HepG2 (cell line): ENCODE results near the gene KCNK7. TPM values are rescaled to one million over a fixed set of nuclear protein-coding genes. Genes with fewer than 3 reads are reported as not detected.

Source experiments
- CERS6 ChIP-seq: sonication (generic); formaldehyde crosslinking; IDR thresholded peaks from 2 replicates; pipeline ENCODE4 v1.5.0; 2020; ENCODE audit warnings: missing genetic modification reagents
- DR1 ChIP-seq: sonication (generic); formaldehyde crosslinking; IDR thresholded peaks from 2 replicates; pipeline ENCODE4 v1.8.0; 2021; ENCODE audit warnings: mild to moderate bottlenecking, missing genetic modification reagents, inconsistent platforms
- ETV5 ChIP-seq: IDR thresholded peaks from 2 replicates; pipeline ENCODE4 v1.6.1; 2018; ENCODE audit warnings: missing biosample characterization, missing genetic modification reagents, inconsistent platforms, borderline replicate concordance
- FOXK1 ChIP-seq: sonication (generic); formaldehyde crosslinking; IDR thresholded peaks from 2 replicates; pipeline ENCODE4 v1.4.0; 2020; ENCODE audit warnings: low read depth, missing genetic modification reagents, borderline replicate concordance
- IKZF1 ChIP-seq: fragments of 450-650 bp; IDR thresholded peaks from 2 replicates; pipeline ENCODE4 v1.7.1; 2016
- NR2F6 ChIP-seq, 2 experiments: IDR thresholded peaks; 2 replicates each; pipeline ENCODE4 v1.6.1; 2016; ENCODE audit warnings: antibody characterized with exemption in 1 of 2, mild to moderate bottlenecking in 1 of 2
- PAWR ChIP-seq: sonication (generic); formaldehyde crosslinking; IDR thresholded peaks from 2 replicates; pipeline ENCODE4 v1.4.0; 2020; ENCODE audit warnings: missing genetic modification reagents, mild to moderate bottlenecking, borderline replicate concordance
- PHB2 ChIP-seq: fragments of 450-650 bp; IDR thresholded peaks from 2 replicates; pipeline ENCODE4 v1.6.1; 2018; ENCODE audit not compliant: partially characterized antibody
- RXRA ChIP-seq: sonication (generic); formaldehyde crosslinking; IDR thresholded peaks from 2 replicates; pipeline ENCODE4 v1.5.1; 2020; ENCODE audit warnings: missing genetic modification reagents
- SRSF1 ChIP-seq: fragments of 200-400 bp; formaldehyde crosslinking; optimal IDR thresholded peaks from 2 replicates; pipeline ENCODE3; 2017; ENCODE audit warnings: mild to moderate bottlenecking, low read depth, low read length, moderate library complexity
- ZEB1 ChIP-seq: IDR thresholded peaks from 2 replicates; pipeline ENCODE4 v1.6.1; 2012; ENCODE audit warnings: mild to moderate bottlenecking, low read depth, inconsistent platforms; ENCODE audit not compliant: insufficient replicate concordance
- ZFX ChIP-seq: sonication (generic); formaldehyde crosslinking; IDR thresholded peaks from 2 replicates; pipeline ENCODE4 v1.4.0; 2020; ENCODE audit warnings: mild to moderate bottlenecking, low read depth, missing genetic modification reagents, moderate library complexity
- ZNF564 ChIP-seq: sonication (generic); formaldehyde crosslinking; IDR thresholded peaks from 2 replicates; pipeline ENCODE4 v1.8.1; 2023; ENCODE audit warnings: mild to moderate bottlenecking, missing genetic modification reagents
- ZNF747 ChIP-seq: sonication (generic); formaldehyde crosslinking; IDR thresholded peaks from 2 replicates; pipeline ENCODE4 v1.8.1; 2023; ENCODE audit warnings: missing genetic modification reagents, mild to moderate bottlenecking, borderline replicate concordance
- ZNF782 ChIP-seq: sonication (generic); formaldehyde crosslinking; IDR thresholded peaks from 2 replicates; pipeline ENCODE4 v1.4.0; 2020; ENCODE audit warnings: missing genetic modification reagents, mild to moderate bottlenecking, borderline replicate concordance
- ZNF841 ChIP-seq: sonication (generic); formaldehyde crosslinking; IDR thresholded peaks from 2 replicates; pipeline ENCODE4 v1.8.1; 2023; ENCODE audit warnings: missing genetic modification reagents, borderline replicate concordance
- polyA plus RNA-seq, 8 experiments: library from polyadenylated mRNA; depleted of rRNA in 3 of 8; stranded (reverse) in 7 of 8; unstranded in 1 of 8; fragments of >200 nt; fragmentation: Illumina TruSeq in 4 of 8; extraction: Trizol in 4 of 8; gene quantifications; 2 replicates each; pipeline versions ENCODE4 v1.2.1 to v1.2.3, GENCODE V29; 2011 to 2016; ENCODE audit warnings: low read depth in 4 of 8, missing spikeins in 1 of 8, mixed read lengths in 1 of 8; ENCODE audit not compliant: insufficient read depth in 1 of 8
- total RNA-seq, 5 experiments: library from RNA; depleted of rRNA; stranded (reverse); fragments of >200 nt; fragmentation: Illumina TruSeq; extraction: Trizol; gene quantifications; 2 replicates each; pipeline ENCODE4 v1.2.3, GENCODE V29; 2016; ENCODE audit warnings: low read depth in 1 of 5
- TF ChIP-seq, protein P1 (sequence below): sonication (generic); formaldehyde crosslinking; IDR thresholded peaks from 2 replicates; pipeline ENCODE4 v1.9.0; 2021; ENCODE audit warnings: missing genetic modification reagents, mild to moderate bottlenecking, borderline replicate concordance
- TF ChIP-seq, protein P2 (sequence below): sonication (generic); formaldehyde crosslinking; IDR thresholded peaks from 2 replicates; pipeline ENCODE4 v1.8.1; 2023; ENCODE audit warnings: mild to moderate bottlenecking, missing genetic modification reagents
- TF ChIP-seq, protein P3 (sequence below): IDR thresholded peaks from 2 replicates; pipeline ENCODE4 v1.6.1; 2018; ENCODE audit warnings: missing genetic modification reagents, mild to moderate bottlenecking, missing compliant biosample characterization

KCNK7 gene
- total and polyA plus RNA-seq, 2 of the 13 experiments (the other 11 are each of a cell fraction or from before 2014, with no cell fraction given), result 0.11 TPM; not detected in 1

DNA sequence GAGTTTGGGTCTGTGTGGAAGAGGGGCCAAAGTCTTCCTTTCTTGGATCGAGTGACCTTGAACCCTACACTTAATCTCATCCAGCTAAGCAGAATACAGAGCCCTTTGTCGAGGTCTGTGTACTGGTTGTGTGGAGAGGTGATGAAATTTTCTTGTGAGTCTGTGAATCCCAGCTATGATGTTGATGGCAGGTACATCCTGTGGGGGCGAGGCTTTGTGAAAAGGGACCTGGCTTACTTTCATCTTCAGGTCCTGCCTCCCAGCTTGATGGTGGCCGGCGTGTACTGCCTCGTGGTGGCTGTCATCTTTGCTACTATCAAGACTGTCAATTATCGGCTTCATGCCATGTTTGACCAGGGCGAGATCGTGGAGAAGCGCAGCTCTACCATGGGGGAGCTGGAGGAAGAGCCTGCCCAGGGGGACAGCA, 21.0 kb upstream of the KCNK7 start (continued):
- no peak for TF ChIP-seq ZEB1
- no peak for TF ChIP-seq CERS6 (CRISPR knock-in tag)
- TF ChIP-seq ZFX (CRISPR knock-in tag), result no peak; the same call in 1 of the 2 replicates
- TF ChIP-seq ZNF782 (CRISPR knock-in tag), result no peak
- TF ChIP-seq, protein P1, sequence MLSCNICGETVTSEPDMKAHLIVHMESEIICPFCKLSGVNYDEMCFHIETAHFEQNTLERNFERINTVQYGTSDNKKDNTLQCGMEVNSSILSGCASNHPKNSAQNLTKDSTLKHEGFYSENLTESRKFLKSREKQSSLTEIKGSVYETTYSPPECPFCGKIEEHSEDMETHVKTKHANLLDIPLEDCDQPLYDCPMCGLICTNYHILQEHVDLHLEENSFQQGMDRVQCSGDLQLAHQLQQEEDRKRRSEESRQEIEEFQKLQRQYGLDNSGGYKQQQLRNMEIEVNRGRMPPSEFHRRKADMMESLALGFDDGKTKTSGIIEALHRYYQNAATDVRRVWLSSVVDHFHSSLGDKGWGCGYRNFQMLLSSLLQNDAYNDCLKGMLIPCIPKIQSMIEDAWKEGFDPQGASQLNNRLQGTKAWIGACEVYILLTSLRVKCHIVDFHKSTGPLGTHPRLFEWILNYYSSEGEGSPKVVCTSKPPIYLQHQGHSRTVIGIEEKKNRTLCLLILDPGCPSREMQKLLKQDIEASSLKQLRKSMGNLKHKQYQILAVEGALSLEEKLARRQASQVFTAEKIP (CRISPR knock-in tag), result no peak
- TF ChIP-seq PHB2, result no peak
- peak; percentile 41 for TF ChIP-seq NR2F6 (IDR thresholded peaks at IDR 0.05)
- TF ChIP-seq NR2F6 (CRISPR knock-in tag; IDR thresholded peaks at IDR 0.05), result peak; percentile 67
- TF ChIP-seq ZNF841 (CRISPR knock-in tag), result no peak
- no peak for TF ChIP-seq PAWR
- peak; percentile 68 for TF ChIP-seq RXRA (CRISPR knock-in tag)
- TF ChIP-seq, protein P2, sequence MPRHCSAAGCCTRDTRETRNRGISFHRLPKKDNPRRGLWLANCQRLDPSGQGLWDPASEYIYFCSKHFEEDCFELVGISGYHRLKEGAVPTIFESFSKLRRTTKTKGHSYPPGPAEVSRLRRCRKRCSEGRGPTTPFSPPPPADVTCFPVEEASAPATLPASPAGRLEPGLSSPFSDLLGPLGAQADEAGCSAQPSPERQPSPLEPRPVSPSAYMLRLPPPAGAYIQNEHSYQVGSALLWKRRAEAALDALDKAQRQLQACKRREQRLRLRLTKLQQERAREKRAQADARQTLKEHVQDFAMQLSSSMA, result no peak
- no peak for TF ChIP-seq SRSF1
- peak; percentile 69; the same call in 1 of the 2 replicates for TF ChIP-seq ETV5 (CRISPR knock-in tag)
- TF ChIP-seq, protein P3, sequence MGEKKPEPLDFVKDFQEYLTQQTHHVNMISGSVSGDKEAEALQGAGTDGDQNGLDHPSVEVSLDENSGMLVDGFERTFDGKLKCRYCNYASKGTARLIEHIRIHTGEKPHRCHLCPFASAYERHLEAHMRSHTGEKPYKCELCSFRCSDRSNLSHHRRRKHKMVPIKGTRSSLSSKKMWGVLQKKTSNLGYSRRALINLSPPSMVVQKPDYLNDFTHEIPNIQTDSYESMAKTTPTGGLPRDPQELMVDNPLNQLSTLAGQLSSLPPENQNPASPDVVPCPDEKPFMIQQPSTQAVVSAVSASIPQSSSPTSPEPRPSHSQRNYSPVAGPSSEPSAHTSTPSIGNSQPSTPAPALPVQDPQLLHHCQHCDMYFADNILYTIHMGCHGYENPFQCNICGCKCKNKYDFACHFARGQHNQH (CRISPR knock-in tag), result no peak
- no peak for TF ChIP-seq FOXK1 (CRISPR knock-in tag)
- TF ChIP-seq DR1 (CRISPR knock-in tag), result no peak
- no peak for TF ChIP-seq IKZF1
- TF ChIP-seq ZNF564 (CRISPR knock-in tag), result 0 out of 2 replicates have a peak, but pooled peaks have one; percentile 8
- TF ChIP-seq ZNF747 (CRISPR knock-in tag), result no peak
